ENCODE results near the gene HYAL2. TPM values are rescaled to one million over a fixed set of nuclear protein-coding genes. Genes with fewer than 3 reads are reported as not detected.

Gene HYAL2
- total and polyA plus RNA-seq, 2 of the 8 experiments (the other 6 are each of a cell fraction or from before 2014, with no cell fraction given) = 51.9 to 176 TPM

DNA sequence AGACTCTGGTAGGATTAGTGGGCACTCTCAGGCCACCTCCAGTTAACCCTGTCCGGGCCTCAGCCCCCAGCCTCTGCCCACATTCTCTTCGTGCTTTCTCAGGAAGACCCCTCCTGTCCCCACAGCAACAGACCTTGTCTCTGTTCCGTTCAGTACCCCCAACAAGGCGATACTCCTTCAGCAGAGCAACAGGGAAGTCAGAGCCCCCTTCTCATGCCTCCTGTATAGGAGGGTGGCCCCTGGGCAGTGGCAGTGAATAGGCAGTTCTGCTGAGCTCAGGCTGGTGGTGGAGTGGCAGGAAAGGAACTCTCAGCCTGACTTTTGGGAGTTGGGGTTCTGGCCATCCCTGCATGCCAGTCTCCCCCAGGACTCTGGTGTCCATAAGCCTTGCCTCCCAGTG is 53.1 kb downstream of the HYAL2 start (continued):
- TF ChIP-seq BRCA1 (IDR thresholded peaks at IDR 0.05; ENCODE audit: low read depth, low read length) (no peak), POLR2AphosphoS5 (IDR thresholded peaks at IDR 0.05; ENCODE audit: low read depth, low read length) (no peak), RXRA (IDR thresholded peaks at IDR 0.05; ENCODE audit: insufficient read depth, low read depth, low read length) (no peak), CTBP2 (IDR thresholded peaks at IDR 0.05; ENCODE audit: borderline replicate concordance, insufficient read depth, insufficient read length, low read length) (no peak)
